RPMI7951 (cell line): ENCODE measurements around the gene OR2M5. TPM values are rescaled to one million over a fixed set of nuclear protein-coding genes. Genes with fewer than 3 reads are reported as not detected.

Experiments
- DNase-seq: peaks from one replicate; pipeline ENCODE4 v3.0.0-alpha.2; 2012; ENCODE audit warnings: low read depth
- total RNA-seq: library from RNA; depleted of rRNA; stranded (reverse); fragments of >200 nt; shearing (Covaris generic); gene quantifications from 2 replicates; pipeline ENCODE4 v1.2.3, GENCODE V29; 2014; rRNA removed

OR2M5 gene
- total RNA-seq: not detected in 2 replicates

DNA sequence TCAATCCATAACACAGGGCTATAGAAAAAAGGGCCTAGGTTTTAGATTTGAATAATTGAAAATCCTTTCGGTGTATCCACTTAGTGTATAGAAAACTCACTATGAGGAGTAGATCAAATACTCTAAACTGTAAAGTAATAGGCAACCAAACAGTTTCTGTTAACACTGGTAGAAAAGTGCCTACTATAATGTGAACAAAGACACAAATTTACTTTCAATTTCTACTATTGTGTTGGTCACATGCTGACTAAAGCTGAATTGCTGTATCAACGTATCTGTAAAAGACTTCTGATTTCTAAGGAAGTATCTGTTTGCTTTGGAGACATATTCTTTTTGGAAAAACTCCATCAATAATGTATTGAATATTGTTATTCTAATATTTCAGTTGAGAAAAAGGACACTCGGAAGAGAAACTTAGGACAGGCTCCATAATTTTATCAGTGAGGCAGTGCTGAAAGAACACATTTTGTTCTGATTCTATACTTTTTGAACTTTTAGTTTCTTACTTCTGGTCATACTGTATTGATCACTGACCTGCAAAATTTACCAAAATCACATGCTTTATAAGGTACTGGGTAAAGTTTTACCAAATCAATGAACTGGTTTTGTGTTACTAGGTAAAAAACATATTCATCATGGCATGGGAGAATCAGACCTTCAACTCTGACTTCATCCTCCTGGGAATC, at the start of gene OR2M5:
OR2M5 (plus strand) TSS at position 636 of the 686 bp plus-strand sequence; CDS start at position 636, 0 bp downstream.
- DNase-seq: no peak

- no peak for DNase-seq
Observed at GRCh38 chr1:248098529-248098928, 46.4 kb upstream of the OR2M5 start.

DNA sequence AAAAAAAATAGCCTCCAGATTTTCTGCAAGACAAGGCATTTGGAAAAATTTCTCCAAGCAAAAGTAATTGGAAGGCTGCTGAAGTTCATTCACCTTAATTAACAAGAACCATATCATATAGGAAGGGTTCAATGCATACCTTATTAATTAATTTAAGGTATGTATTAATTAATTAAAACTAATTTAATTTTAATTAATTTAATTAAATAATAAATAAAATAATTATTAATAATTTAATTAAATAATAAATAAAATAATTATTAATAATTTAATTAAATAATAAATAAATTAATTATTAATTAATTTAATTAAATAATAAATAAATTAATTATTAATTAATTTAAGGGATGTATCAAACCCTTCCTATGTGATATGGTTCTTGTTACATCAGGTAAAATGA, 42.1 kb upstream of the OR2M5 start:
- no peak for DNase-seq

DNA sequence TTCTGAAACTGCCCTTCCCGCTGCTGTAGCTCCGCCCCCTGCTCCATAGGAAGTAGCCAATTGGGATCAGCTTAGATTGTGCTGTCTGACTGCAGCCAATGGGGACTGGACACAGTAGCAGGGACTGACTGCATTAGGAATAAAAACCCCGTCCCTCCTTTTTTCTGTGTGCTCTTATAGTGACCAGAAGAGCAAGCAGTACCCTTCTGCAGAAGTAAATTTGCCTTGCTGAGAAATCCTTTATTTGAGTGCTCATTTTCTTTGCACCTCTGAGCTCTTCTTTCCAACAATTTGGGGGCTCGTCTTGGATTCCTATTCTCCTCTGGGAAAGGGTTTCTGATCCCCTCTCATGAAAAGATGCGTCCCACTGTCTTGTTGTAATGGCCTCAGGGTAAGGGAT, 33.8 kb upstream of the OR2M5 start:
- no peak for DNase-seq

DNA sequence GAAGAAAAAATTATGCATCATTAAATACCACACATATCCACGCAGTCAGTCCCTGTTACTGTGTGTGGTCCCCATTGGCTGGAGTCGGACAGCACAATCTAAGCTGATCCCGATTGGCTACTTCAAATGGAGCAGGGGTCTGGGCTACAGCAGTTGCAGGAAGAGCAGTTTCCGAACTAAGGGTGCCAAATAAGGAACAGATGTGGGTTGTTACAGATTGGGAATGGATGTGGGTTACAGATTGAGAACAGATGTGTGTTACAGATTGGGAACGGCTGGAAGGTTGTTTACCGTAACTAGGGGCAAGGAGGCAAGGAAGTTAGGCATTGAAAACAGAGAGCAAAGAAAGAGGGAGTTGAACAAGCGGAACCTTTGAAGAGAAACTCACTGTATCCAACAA, 30.1 kb upstream of the OR2M5 start:
- DNase-seq: peak; percentile 59

DNA sequence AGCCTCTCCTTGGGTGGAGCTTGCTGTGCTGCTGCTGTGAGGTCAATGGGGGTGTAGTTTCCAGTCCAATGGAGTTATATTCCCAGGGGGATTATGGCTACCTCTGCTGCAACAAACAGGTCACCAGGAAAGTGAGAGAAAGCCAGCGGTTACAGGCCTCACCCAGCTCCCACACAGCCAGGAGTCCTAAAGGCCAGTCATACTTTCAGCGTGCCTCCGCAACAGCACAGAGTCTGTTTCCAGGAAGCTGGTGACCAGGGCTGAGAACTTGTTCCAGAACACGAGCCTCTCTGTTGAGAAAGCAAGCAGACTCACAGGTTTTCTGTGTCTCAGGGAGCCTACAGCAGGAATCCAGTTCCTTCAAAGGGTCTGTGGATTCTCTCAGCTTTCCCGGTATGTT, 17.3 kb upstream of the OR2M5 start:
- DNase-seq: no peak

- DNase-seq: no peak
Observed at GRCh38 chr1:248136811-248137210, 8.1 kb upstream of the OR2M5 start.

GRCh38 chr1:248140846-248141245, 4.1 kb upstream of the OR2M5 start:
- no peak for DNase-seq

- no peak for DNase-seq
Observed at GRCh38 chr1:248143311-248143710, 1.6 kb upstream of the OR2M5 start.

GRCh38 chr1:248152056-248152827, 7.3 kb downstream of the OR2M5 start:
- no peak for DNase-seq

GRCh38 chr1:248155927-248156326, 11.0 kb downstream of the OR2M5 start:
- DNase-seq: no peak

DNA sequence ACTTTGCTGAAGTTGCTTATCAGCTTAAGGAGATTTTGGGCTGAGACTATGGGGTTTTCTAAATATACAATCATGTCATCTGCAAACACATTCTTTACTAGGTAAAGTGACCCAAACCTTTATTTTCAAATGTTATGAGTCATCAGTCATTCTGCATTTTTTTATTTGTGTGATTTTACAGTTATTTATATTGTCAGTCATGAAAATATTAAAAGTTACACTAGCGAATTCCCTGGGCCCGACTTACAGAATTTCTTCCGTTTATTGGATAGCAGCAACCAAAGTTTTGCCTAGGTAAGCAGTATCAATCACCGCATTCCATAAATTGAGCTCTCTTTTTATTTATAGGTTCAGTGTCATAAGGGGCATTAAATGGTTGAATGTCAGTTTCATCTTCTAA, 13.8 kb downstream of the OR2M5 start:
- no peak for DNase-seq

DNA sequence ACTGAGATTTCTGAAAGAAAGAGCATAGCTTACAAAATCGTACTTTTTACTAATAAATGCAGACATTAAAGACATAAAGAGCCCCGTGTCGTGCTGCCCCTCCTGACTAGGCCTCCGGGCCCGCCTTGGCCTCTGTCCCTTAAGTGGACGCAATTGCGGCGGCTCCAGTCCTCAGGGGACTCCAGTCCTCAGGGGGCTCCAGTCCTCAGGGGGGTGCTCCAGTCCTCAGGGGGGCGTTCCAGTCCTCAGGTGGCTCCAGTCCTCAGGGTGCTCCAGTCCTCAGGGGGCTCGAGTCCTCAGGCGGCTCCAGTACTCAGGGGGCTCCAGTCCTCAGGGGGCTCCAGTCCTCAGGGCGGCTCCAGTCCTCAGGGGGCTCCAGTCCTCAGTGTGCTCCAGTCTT, 19.1 kb downstream of the OR2M5 start:
- no peak for DNase-seq

- no peak for DNase-seq
Observed at GRCh38 chr1:248165186-248165585, 20.2 kb downstream of the OR2M5 start.

DNA sequence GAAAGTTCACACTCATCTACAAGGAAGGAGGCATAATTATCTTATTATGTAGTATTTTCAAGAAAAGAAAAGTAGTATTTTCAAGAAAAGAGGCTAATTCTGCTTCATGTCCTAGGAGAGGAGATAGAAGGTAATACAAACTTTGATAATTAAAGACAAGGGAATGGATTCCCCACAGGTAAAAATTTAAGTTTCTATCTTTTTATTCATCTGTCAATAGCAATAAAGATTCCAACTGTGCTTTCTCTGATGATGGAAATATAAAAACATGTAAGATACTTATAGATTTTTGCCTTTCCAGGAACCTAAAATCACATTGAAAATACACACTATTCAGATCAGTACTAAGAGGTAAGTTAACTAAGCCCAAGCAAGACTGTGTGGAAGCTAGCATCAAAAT, 29.6 kb downstream of the OR2M5 start, which contains the start of gene OR2M2:
OR2M2 (plus strand) TSS at position 301 of the 400 bp plus-strand sequence. CDS start 5,165 bp downstream, outside the sequence.
- DNase-seq: no peak

GRCh38 chr1:248183996-248184395, 39.0 kb downstream of the OR2M5 start:
- no peak for DNase-seq

GRCh38 chr1:248187363-248187762, 42.4 kb downstream of the OR2M5 start:
- no peak for DNase-seq

GRCh38 chr1:248189026-248189425, 44.1 kb downstream of the OR2M5 start:
- no peak for DNase-seq

- no peak for DNase-seq
Observed at GRCh38 chr1:248194117-248194516, 49.2 kb downstream of the OR2M5 start.
